HG02885 (cell line): Measurements from ENCODE around the gene RAB8B.

ENCODE experiments used
- ATAC-seq: cut with Tn5 transposase; IDR thresholded peaks from one replicate; pipeline ENCODE4 v1.9.1; 2021; ENCODE audit warnings: mild to moderate bottlenecking; ENCODE audit not compliant: unreplicated experiment, poor library complexity

RAB8B gene

GRCh38 chr15:63188926-63189871 lies at the start of gene RAB8B:
Gene RAB8B (plus strand): TSS chr15:63189606. CDS start chr15:63189625, 19 bp downstream.
- ATAC-seq, result peak; percentile 83

- no peak for ATAC-seq
Observed at GRCh38 chr15:63140936-63141335, 48.5 kb upstream of the RAB8B start.

- no peak for ATAC-seq
Observed at GRCh38 chr15:63145426-63145825, 44.0 kb upstream of the RAB8B start.

GRCh38 chr15:63146684-63147083 lies 42.7 kb upstream of the RAB8B start:
- no peak for ATAC-seq

GRCh38 chr15:63151665-63152064 lies 37.7 kb upstream of the RAB8B start:
- ATAC-seq, result no peak

GRCh38 chr15:63155486-63155885 lies 33.9 kb upstream of the RAB8B start:
- no peak for ATAC-seq

- no peak for ATAC-seq
Observed at GRCh38 chr15:63156086-63156710, 33.2 kb upstream of the RAB8B start.

- no peak for ATAC-seq
Observed at GRCh38 chr15:63156755-63157117, 32.7 kb upstream of the RAB8B start.

GRCh38 chr15:63157118-63157843 lies 32.1 kb upstream of the RAB8B start, which contains the start of gene RPS27L:
Gene RPS27L (minus strand): TSS chr15:63157477. CDS start chr15:63157405, 72 bp downstream.
- ATAC-seq, result peak; percentile 91

- ATAC-seq, result peak; percentile 28
Observed at GRCh38 chr15:63157891-63158431, 31.4 kb upstream of the RAB8B start.

- ATAC-seq, result no peak
Observed at GRCh38 chr15:63160638-63161037, 28.8 kb upstream of the RAB8B start.

GRCh38 chr15:63163217-63163616 lies 26.2 kb upstream of the RAB8B start:
- no peak for ATAC-seq

GRCh38 chr15:63165166-63165859 lies 24.1 kb upstream of the RAB8B start:
- no peak for ATAC-seq

- ATAC-seq, result no peak
Observed at GRCh38 chr15:63166219-63166618, 23.2 kb upstream of the RAB8B start.

GRCh38 chr15:63169788-63170187 lies 19.6 kb upstream of the RAB8B start:
- no peak for ATAC-seq

GRCh38 chr15:63172376-63172775 lies 17.0 kb upstream of the RAB8B start:
- no peak for ATAC-seq

GRCh38 chr15:63172851-63173451 lies 16.5 kb upstream of the RAB8B start:
- no peak for ATAC-seq

- ATAC-seq, result no peak
Observed at GRCh38 chr15:63176302-63176701, 13.1 kb upstream of the RAB8B start.

- ATAC-seq, result no peak
Observed at GRCh38 chr15:63178034-63178433, 11.4 kb upstream of the RAB8B start.

- ATAC-seq, result no peak
Observed at GRCh38 chr15:63180746-63181145, 8.7 kb upstream of the RAB8B start.
